Endothelial cell of umbilical vein (primary cell): ENCODE data around the gene THSD7A. TPM values are rescaled to one million over a fixed set of nuclear protein-coding genes. Genes with fewer than 3 reads are reported as not detected.

Experiments
- BruUV-seq: library from RNA; stranded (reverse); fragments of 400-500 nt; replicated peaks from 2 replicates; lab custom pipeline; 2021; lab: Mats Ljungman, UMichigan
- CTCF ChIA-PET: fragments of 300-600, 350-600 bp; sonication (Branson Sonifier 250); formaldehyde crosslinking; loops from one replicate; lab custom pipeline; 2021; ENCODE audit warnings: antibody characterized with exemption, inconsistent platforms; lab: Charles Lee
- POLR2A ChIA-PET: fragments of 300-600, 350-600 bp; sonication (Branson Sonifier 250); formaldehyde crosslinking; loops from one replicate; lab custom pipeline; 2021; ENCODE audit warnings: antibody characterized with exemption, inconsistent platforms; lab: Charles Lee
- DNase-seq: peaks from one replicate; pipeline ENCODE4 v3.0.0-alpha.2; 2011; ENCODE audit warnings: low read depth, low spot score
- FAIRE-seq: peaks from 2 replicates; lab custom pipeline; 2011; peaks lifted over from hg19 to GRCh38; lab: Jason Lieb, UNC
- H2AFZ ChIP-seq: 2 replicates; pipeline ENCODE4 v1.6.0; 2012; ENCODE audit warnings: low read depth, low read length, control low read depth, inconsistent platforms
- H3K27ac ChIP-seq: 2 replicates; pipeline ENCODE4 v1.5.1; 2011; ENCODE audit warnings: low read depth, mild to moderate bottlenecking, control low read depth, low read length, moderate library complexity; ENCODE audit not compliant: insufficient read depth
- H3K27me3 ChIP-seq, 2 experiments: 2 replicates each; pipeline versions ENCODE4 v1.6.0 to v1.6.1; 2011; ENCODE audit warnings: low read length in 2 of 2, mixed read lengths in 1 of 2; ENCODE audit not compliant: control insufficient read depth in 2 of 2, insufficient read depth in 2 of 2
- H3K36me3 ChIP-seq, 2 experiments: 2 replicates in 1 of 2; 3 replicates in 1 of 2; pipeline ENCODE4 v1.5.1; 2011; ENCODE audit warnings: low read length in 2 of 2, mild to moderate bottlenecking in 1 of 2, moderate library complexity in 1 of 2; ENCODE audit not compliant: control insufficient read depth in 2 of 2, insufficient read depth in 2 of 2; ENCODE audit errors: extremely low read depth in 1 of 2
- H3K4me1 ChIP-seq: 3 replicates; pipeline ENCODE4 v1.5.1; 2011; ENCODE audit warnings: mild to moderate bottlenecking, low read length; ENCODE audit not compliant: control insufficient read depth, insufficient read depth; ENCODE audit errors: extremely low read depth
- H3K4me2 ChIP-seq: 2 replicates; pipeline ENCODE4 v1.6.1; 2011; ENCODE audit warnings: low read length, control low read depth, mixed read lengths; ENCODE audit not compliant: insufficient read depth
- H3K4me3 ChIP-seq, 3 experiments: fragments of 200-600 bp in 1 of 3; sonication (generic), shearing (Covaris generic) in 1 of 3; replicated peaks in 1 of 3; 2 replicates each; pipeline ENCODE4 v1.5.1; 2011 to 2016; ENCODE audit warnings: control low read depth in 3 of 3, low read length in 3 of 3, mild to moderate bottlenecking in 2 of 3, inconsistent platforms in 1 of 3, low read depth in 1 of 3, moderate library complexity in 1 of 3; ENCODE audit not compliant: insufficient read depth in 1 of 3
- H3K79me2 ChIP-seq: 2 replicates; pipeline ENCODE4 v1.6.0; 2012; ENCODE audit warnings: low read length, inconsistent platforms; ENCODE audit not compliant: control insufficient read depth, insufficient read depth
- H3K9ac ChIP-seq: replicated peaks from 2 replicates; pipeline ENCODE3; 2011; ENCODE audit warnings: low read length, control low read depth; ENCODE audit not compliant: insufficient read depth; ENCODE audit errors: extremely low read depth
- H3K9me1 ChIP-seq: replicated peaks from 3 replicates; pipeline ENCODE4 v1.6.0; 2011; ENCODE audit warnings: mild to moderate bottlenecking, low read length; ENCODE audit not compliant: control insufficient read depth, insufficient read depth; ENCODE audit errors: extremely low read depth
- H3K9me3 ChIP-seq: replicated peaks from 2 replicates; pipeline ENCODE4 v1.5.1; 2012; ENCODE audit warnings: low read length, inconsistent platforms; ENCODE audit not compliant: control insufficient read depth, insufficient read depth
- H4K20me1 ChIP-seq: replicated peaks from 2 replicates; pipeline ENCODE3; 2011; ENCODE audit warnings: mild to moderate bottlenecking, low read length; ENCODE audit not compliant: control insufficient read depth, insufficient read depth; ENCODE audit errors: extremely low read depth
- CTCF ChIP-seq, 2 donors: IDR thresholded peaks; 1 replicate in 1 of 2; 2 replicates in 1 of 2; pipeline ENCODE4 v1.5.1; 2011; ENCODE audit warnings: low read length in 2 of 2, mild to moderate bottlenecking in 2 of 2, moderate library complexity in 2 of 2, control low read depth in 1 of 2, inconsistent platforms in 1 of 2, low read depth in 1 of 2; ENCODE audit not compliant: insufficient read depth in 1 of 2; ENCODE audit errors: extremely low read depth in 1 of 2
- EZH2 ChIP-seq: IDR thresholded peaks from 2 replicates; pipeline ENCODE4 v1.6.1; 2012; ENCODE audit warnings: borderline replicate concordance, low read depth, mild to moderate bottlenecking, moderate library complexity, low read length, inconsistent platforms; ENCODE audit not compliant: severe bottlenecking
- FOS ChIP-seq: IDR thresholded peaks from 2 replicates; pipeline ENCODE4 v1.6.1; 2011; ENCODE audit warnings: mild to moderate bottlenecking, low read length, moderate library complexity, borderline replicate concordance; ENCODE audit not compliant: insufficient read depth
- GATA2 ChIP-seq: IDR thresholded peaks from 2 replicates; pipeline ENCODE4 v1.7.0; 2011; ENCODE audit warnings: low read depth, mild to moderate bottlenecking, moderate library complexity, mixed read lengths, low read length; ENCODE audit not compliant: insufficient read length, insufficient read depth
- JUN ChIP-seq: IDR thresholded peaks from 2 replicates; pipeline ENCODE4 v1.6.1; 2011; ENCODE audit warnings: borderline replicate concordance, low read depth; ENCODE audit not compliant: insufficient read length, insufficient read depth
- MAX ChIP-seq: IDR thresholded peaks from 2 replicates; pipeline ENCODE4 v1.6.1; 2011; ENCODE audit not compliant: insufficient read depth, insufficient read length
- MYC ChIP-seq: IDR thresholded peaks from one replicate; pipeline ENCODE4 v1.6.1; 2011; ENCODE audit warnings: mild to moderate bottlenecking, low read depth, low read length
- POLR2A ChIP-seq: IDR thresholded peaks from 2 replicates; pipeline ENCODE4 v1.6.1; 2012; ENCODE audit warnings: low read depth, mild to moderate bottlenecking, control low read depth, low read length
- POLR2AphosphoS5 ChIP-seq: IDR thresholded peaks from 2 replicates; pipeline ENCODE4 v1.6.1; 2012; ENCODE audit warnings: low read depth, mild to moderate bottlenecking, control low read depth, low read length, moderate library complexity; ENCODE audit not compliant: insufficient read depth
- dilution Hi-C: fragments of 300-500 bp; cut with MboI; formaldehyde crosslinking; loops from one replicate; pipeline ENCODE4 v1.15.0; 2019; ENCODE audit warnings: low sequenced_read_pairs; ENCODE audit not compliant: extremely low pct_ligation_motif_present
- intact Hi-C: fragments of 100-400 bp; cut with micrococcal nuclease; formaldehyde crosslinking; loops from one replicate; pipeline ENCODE4 v1.10.0; 2022
- polyA plus RNA-seq, 4 experiments: library from polyadenylated mRNA; depleted of rRNA in 3 of 4; stranded (reverse) in 3 of 4; unstranded in 1 of 4; fragments of >200 nt; gene quantifications; 2 replicates each; pipeline versions ENCODE4 v1.2.1 to v1.2.3, GENCODE V29; 2011 to 2012; ENCODE audit warnings: missing spikeins in 1 of 4
- total RNA-seq: library from RNA; stranded (reverse); gene quantifications from 2 replicates; pipeline ENCODE4 v1.2.3, GENCODE V29; 2021

The THSD7A gene
- total and polyA plus RNA-seq, 2 donors (not counting 3 experiments of a cell fraction or from before 2014, with no cell fraction given), result 3.3 to 12.7 TPM

- H3K27ac ChIP-seq, result no peak overlapping the region
- POLR2A ChIA-PET, result no interaction called here
- H3K27me3 ChIP-seq, result no peaks in the 10 kb centered on the region
- dilution Hi-C loops, result no loop called here
- DNase-seq, result no peak
- no peaks in the 10 kb centered on the region for H3K36me3 ChIP-seq
- intact Hi-C loops, result no loop called here
- CTCF ChIA-PET, result no interaction called here
- no peaks in the 10 kb centered on the region for H3K79me2 ChIP-seq
- no peak for FAIRE-seq
- no peak overlapping the region for H3K4me3 ChIP-seq
- H3K4me1 ChIP-seq, result no peaks in the 10 kb centered on the region
- H3K9me1 ChIP-seq, result no peaks in the 10 kb centered on the region
- no peak overlapping the region for H3K9ac ChIP-seq
- no peak for TF ChIP-seq MAX
- TF ChIP-seq EZH2, result no peak
- no peak for TF ChIP-seq MYC
- no peak for TF ChIP-seq FOS
- TF ChIP-seq POLR2A, result no peak
- TF ChIP-seq CTCF (IDR thresholded peaks at IDR 0.05; ENCODE audit: extremely low read depth in 1 of 2, insufficient read depth in 1 of 2, low read depth in 1 of 2, low read length in 2 of 2), result no peak
- no peak for TF ChIP-seq POLR2AphosphoS5
- TF ChIP-seq JUN, result no peak
- TF ChIP-seq GATA2, result no peak
- no peaks in the 10 kb centered on the region for H4K20me1 ChIP-seq
- BruUV-seq, result no TSS peak
- H3K9me3 ChIP-seq, result no peaks in the 10 kb centered on the region
- H3K4me2 ChIP-seq, result no peak overlapping the region
- H2AFZ ChIP-seq, result no peak overlapping the region
Measured at GRCh38 chr7:11795231-11795630, 36.8 kb downstream of the THSD7A start.
